BJ (cell line): ENCODE data around the gene FOXRED2. TPM values are rescaled to one million over a fixed set of nuclear protein-coding genes. Genes with fewer than 3 reads are reported as not detected.

ENCODE experiments used
- CTCF ChIA-PET: fragments of 350-600 bp; formaldehyde crosslinking; extraction: SDS; loops from one replicate; lab custom pipeline; 2021; ENCODE audit warnings: antibody characterized with exemption, inconsistent platforms; lab: Yijun Ruan, JAX
- POLR2A ChIA-PET: fragments of 300-600 bp; sonication (Branson Sonifier 250); formaldehyde crosslinking; extraction: SDS; loops from one replicate; lab custom pipeline; 2021; ENCODE audit warnings: antibody characterized with exemption; lab: Charles Lee
- DNase-seq: peaks from one replicate; pipeline ENCODE4 v3.0.0-alpha.2; 2011; ENCODE audit warnings: low read depth
- H3K27me3 ChIP-seq: 2 replicates; pipeline ENCODE4 v1.6.0; 2011; ENCODE audit warnings: low read length; ENCODE audit not compliant: control insufficient read depth, insufficient read depth
- H3K36me3 ChIP-seq: 2 replicates; pipeline ENCODE4 v1.5.1; 2011; ENCODE audit warnings: low read length; ENCODE audit not compliant: control insufficient read depth, insufficient read depth
- H3K4me3 ChIP-seq: 2 replicates; pipeline ENCODE4 v1.5.1; 2011; ENCODE audit warnings: low read depth, mild to moderate bottlenecking, control low read depth, low read length
- CTCF ChIP-seq: IDR thresholded peaks from 2 replicates; pipeline ENCODE4 v1.5.1; 2011; ENCODE audit warnings: low read depth, mild to moderate bottlenecking, control low read depth, inconsistent platforms, low read length, moderate library complexity; ENCODE audit not compliant: insufficient read depth
- polyA plus RNA-seq: library from polyadenylated mRNA; depleted of rRNA; stranded (reverse); fragments of >200 nt; gene quantifications from 2 replicates; pipeline ENCODE4 v1.2.3, GENCODE V29; 2011

The FOXRED2 gene
- polyA plus RNA-seq, 1 experiment: 3.2 TPM

GRCh38 chr22:36549033-36549432, 42.2 kb upstream of the FOXRED2 start:
- no peak for DNase-seq
- Histone ChIP-seq H3K36me3 (no peaks in the 10 kb centered on the region), H3K27me3 (peaks cover 12% of the 10 kb centered on the region), H3K4me3 (no peak overlapping the region)
- POLR2A ChIA-PET: no interaction called here
- TF ChIP-seq CTCF: no peak
- CTCF ChIA-PET: interaction anchor here (8.4 kb wide), 1 partner anchor 309 kb away, joined by 78 read pairs; no protein-coding TSS in a partner anchor

GRCh38 chr22:36548606-36549005, 41.8 kb upstream of the FOXRED2 start:
- POLR2A ChIA-PET: no interaction called here
- Histone ChIP-seq H3K36me3 (no peaks in the 10 kb centered on the region), H3K27me3 (peaks cover 12% of the 10 kb centered on the region), H3K4me3 (no peak overlapping the region)
- no peak for DNase-seq
- TF ChIP-seq CTCF: no peak
- CTCF ChIA-PET: interaction anchor here (8.4 kb wide), 1 partner anchor 309 kb away, joined by 78 read pairs; no protein-coding TSS in a partner anchor

- TF ChIP-seq CTCF: no peak
- H3K27me3 ChIP-seq: peaks cover 11% of the 10 kb centered on the region
- CTCF ChIA-PET: interaction anchor here (0.7 to 8.4 kb wide), 17 partner anchors 9 to 430 kb away, joined by 3 to 78 read pairs (median 4); partner anchors contain the start of gene IFT27
- no peak for DNase-seq
- H3K36me3 ChIP-seq: no peaks in the 10 kb centered on the region
- no peak overlapping the region for H3K4me3 ChIP-seq
- POLR2A ChIA-PET: interaction anchor here (0.6 kb wide), 1 partner anchor 35 kb away, joined by 8 read pairs; no protein-coding TSS in a partner anchor
Measured at GRCh38 chr22:36546932-36547331, 40.1 kb upstream of the FOXRED2 start.

GRCh38 chr22:36546092-36546804, 39.4 kb upstream of the FOXRED2 start:
- Histone ChIP-seq H3K27me3 (peaks cover 6% of the 10 kb centered on the region), H3K36me3 (no peaks in the 10 kb centered on the region), H3K4me3 (no peak overlapping the region)
- TF ChIP-seq CTCF: peak; percentile 71
- CTCF ChIA-PET: interaction anchor here (1.1 to 8.4 kb wide), 16 partner anchors 9 to 431 kb away, joined by 3 to 78 read pairs (median 4); partner anchors contain the start of gene IFT27
- DNase-seq: no peak
- POLR2A ChIA-PET: interaction anchor here (0.6 kb wide), 1 partner anchor 34 kb away, joined by 8 read pairs; no protein-coding TSS in a partner anchor

- DNase-seq: no peak
- ChIA-PET POLR2A (no interaction called here), CTCF (interaction anchor here (0.8 to 8.4 kb wide), 7 partner anchors 10 to 314 kb away, joined by 3 to 78 read pairs (median 3); partner anchors contain the start of genes APOL2 and IFT27)
- no peaks in the 10 kb centered on the region for H3K27me3 ChIP-seq
- H3K36me3 ChIP-seq: no peaks in the 10 kb centered on the region
- no peak overlapping the region for H3K4me3 ChIP-seq
- no peak for TF ChIP-seq CTCF
Measured at GRCh38 chr22:36544107-36544620, 37.3 kb upstream of the FOXRED2 start.
